Stimulated activated CD4-positive, alpha-beta T cell treated with anti-CD3 and anti-CD28 coated beads, Interleukin-12 subunit alpha, Interleukin-12 subunit beta, amount 100 ng/mL, for 48 hours (primary cell): ENCODE results near the gene IGF2BP3.

Source experiments
- DNase-seq, 3 donors: peaks; one replicate each; pipeline ENCODE4 v3.0.0-alpha.2; 2020; ENCODE audit warnings: low read depth in 2 of 3, low spot score in 1 of 3

The IGF2BP3 gene

GRCh38 chr7:23472556-23472955, 2.3 kb upstream of the IGF2BP3 start:
- DNase-seq: no peak

- no peak for DNase-seq
Measured at GRCh38 chr7:23472046-23472445, 1.8 kb upstream of the IGF2BP3 start.

GRCh38 chr7:23471106-23471859, 992 bp upstream of the IGF2BP3 start:
- no peak for DNase-seq

- no peak for DNase-seq
Measured at GRCh38 chr7:23469961-23470250, 385 bp downstream of the IGF2BP3 start.

GRCh38 chr7:23469150-23469960, 936 bp downstream of the IGF2BP3 start:
- DNase-seq: no peak

DNA sequence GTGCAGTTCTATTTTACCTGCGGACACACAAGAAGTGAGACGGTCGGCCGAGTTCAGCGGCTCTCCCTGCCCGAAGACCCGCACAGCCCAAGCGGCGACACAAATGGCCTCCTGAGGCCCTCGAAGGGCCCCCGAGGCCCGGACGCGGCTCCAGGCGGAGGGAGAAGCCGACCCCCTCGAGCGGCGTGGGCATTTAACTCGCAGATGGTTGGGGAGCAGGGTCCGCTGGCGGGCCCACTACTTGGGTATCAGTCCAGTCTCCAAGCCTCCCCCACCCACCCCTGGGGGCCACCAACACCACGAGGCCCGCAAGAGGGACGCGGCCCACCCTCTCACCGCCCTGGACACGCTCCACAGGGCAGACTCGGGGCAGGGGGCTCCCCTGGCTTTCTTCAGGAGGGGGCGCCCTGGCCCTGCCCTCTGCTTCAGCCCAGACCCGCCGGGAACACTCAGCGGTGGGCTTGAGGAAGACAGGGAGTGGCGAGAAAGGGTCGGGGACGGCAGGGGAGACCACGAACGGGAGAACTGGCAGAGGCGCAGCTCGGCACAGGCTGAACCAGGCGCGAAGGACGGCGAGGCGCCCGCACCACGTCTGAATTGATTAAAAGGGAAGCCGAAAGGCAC, 1.7 kb downstream of the IGF2BP3 start:
- DNase-seq: no peak

- DNase-seq: no peak
Measured at GRCh38 chr7:23467806-23468525, 2.3 kb downstream of the IGF2BP3 start.

DNA sequence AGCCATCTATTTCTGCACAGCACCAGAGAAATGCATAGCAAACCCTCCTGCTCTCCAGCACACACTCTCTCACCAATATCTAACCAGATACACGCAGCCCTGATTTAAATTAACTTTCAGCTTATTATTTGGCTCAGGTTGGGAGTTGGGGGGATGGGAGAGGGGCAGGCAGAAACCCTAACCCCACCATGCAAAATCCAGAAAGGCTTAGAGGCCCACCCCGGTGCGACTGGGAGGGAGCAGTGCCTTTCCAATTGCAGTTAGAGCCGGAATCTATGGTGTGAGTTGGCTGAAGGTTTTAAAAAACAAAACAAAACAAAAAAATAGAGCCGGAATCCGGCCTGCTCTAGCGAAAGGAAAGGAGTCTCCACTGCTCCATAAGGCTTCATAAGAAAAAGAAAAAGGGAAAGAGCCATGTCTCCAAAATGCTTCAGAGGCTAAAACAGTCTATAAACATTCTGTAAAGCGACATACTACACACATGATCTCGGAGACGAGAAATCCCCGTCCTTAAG, 2.9 kb downstream of the IGF2BP3 start:
- no peak for DNase-seq

GRCh38 chr7:23462846-23463245, 7.4 kb downstream of the IGF2BP3 start:
- no peak for DNase-seq

DNA sequence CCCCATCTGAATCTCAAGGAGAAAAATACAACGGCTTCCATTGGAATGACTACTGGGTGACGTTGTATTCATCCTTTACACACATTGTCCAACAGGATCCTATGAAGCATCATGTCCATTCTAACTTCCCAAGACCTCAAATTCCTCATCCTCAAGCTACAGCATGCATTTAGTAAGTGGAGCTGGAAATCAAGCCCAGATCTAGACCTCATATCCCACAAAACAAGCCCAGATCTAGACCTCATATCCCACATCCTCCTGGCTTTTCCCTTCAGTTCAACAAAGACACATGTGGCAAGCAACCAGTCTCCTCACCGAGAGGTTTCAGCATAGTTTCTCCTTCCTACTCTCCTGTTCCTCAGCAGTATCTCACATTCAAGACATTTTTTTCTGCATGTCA, 12.2 kb downstream of the IGF2BP3 start:
- DNase-seq: no peak

DNA sequence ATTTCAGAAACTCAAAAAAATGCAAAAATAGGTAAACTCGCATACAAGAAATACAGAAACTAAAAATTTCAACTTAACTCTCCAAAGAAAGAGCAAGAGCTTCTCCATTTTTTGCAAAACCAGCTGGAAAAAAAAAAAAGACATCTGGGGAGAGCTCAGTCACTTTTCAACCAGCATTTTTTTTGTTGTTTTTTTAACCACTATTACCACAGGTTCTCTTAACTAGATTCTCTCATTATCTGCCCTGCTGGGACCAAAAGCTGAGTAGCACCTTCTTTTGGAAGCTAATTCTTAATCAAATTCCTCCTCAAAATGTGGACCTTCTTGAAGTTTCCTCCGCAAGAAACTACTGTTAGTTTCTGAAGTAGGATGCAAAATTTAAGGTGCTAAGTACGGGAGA, 14.2 kb downstream of the IGF2BP3 start:
- DNase-seq: no peak

- DNase-seq: no peak
Measured at GRCh38 chr7:23454881-23455526, 15.3 kb downstream of the IGF2BP3 start.

DNA sequence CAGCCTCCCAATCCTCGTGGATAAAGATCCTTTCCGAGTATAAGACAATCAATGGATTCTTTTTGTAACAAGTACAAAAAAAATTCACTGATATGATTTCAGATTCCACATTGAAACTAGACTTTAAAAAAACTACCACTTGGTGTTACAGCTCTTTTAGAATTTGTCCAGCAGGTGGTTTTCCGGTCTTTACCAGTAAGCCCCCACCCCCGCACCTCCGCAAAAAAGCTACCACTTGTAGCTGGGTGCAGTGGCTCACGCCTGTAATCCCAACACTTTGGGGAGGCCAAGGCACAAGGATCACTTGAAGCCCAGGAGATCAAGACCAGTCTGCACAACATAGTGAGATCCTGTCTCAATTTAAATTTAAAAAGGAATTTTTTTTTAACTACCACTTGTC, 19.8 kb downstream of the IGF2BP3 start:
- no peak for DNase-seq

- no peak for DNase-seq
Measured at GRCh38 chr7:23449941-23450340, 20.4 kb downstream of the IGF2BP3 start.

GRCh38 chr7:23445326-23445725, 25.0 kb downstream of the IGF2BP3 start:
- DNase-seq: no peak

DNA sequence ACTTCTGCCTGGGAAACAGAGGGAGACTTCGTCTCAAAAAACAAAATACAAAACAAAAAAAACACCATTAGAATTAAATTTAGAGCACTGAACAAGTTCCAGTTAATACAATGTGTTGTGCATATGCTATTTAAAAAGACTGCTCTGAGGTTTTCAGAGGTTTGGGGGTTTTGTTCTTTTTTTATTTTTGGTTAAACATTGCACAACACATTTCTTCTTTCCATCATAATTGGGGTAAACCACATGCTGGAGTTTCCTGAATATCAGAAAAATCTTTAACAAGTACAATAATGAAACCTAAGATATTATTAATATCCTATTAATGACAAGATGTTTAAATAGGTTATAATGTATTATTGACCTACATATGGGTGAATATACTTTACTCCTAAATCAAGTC, 26.3 kb downstream of the IGF2BP3 start:
- no peak for DNase-seq

- no peak for DNase-seq
Measured at GRCh38 chr7:23438171-23438570, 32.1 kb downstream of the IGF2BP3 start.

- DNase-seq: no peak
Measured at GRCh38 chr7:23434147-23434917, 36.0 kb downstream of the IGF2BP3 start.

GRCh38 chr7:23431702-23432199, 38.5 kb downstream of the IGF2BP3 start:
- DNase-seq: no peak

DNA sequence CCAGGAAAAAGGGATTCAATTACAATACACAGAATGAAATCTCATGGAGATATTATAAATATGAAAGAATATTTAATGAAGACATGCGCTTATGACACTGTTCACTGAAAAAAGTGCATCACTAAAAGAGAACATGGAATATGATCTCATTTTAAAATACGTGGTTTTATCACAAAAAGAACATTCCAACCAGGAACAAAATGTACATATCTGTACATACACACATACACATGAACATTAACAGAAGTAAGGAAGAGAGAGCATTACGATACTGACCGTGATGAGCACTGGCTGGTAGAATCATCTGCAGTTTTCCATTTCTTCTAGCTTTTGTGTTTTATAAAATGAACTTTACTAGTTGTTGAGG, 39.4 kb downstream of the IGF2BP3 start:
- no peak for DNase-seq
